Left lobe of liver (tissue), 2 donors: Measurements from ENCODE around the gene ALAD. TPM values are rescaled to one million over a fixed set of nuclear protein-coding genes. Genes with fewer than 3 reads are reported as not detected.
"Not testable (repeated sequence)": the region's sequence is repeated elsewhere in the genome, so short reads cannot be mapped to it uniquely, and the experiment has no call there.

Experiments
- ATAC-seq: fragments of 200-7000 bp; cut with Tn5 transposase; one replicate; pipeline ENCODE4 v1.9.1; 2020; ENCODE audit warnings: mild to moderate bottlenecking, moderate library complexity
- DNase-seq: peaks from one replicate; pipeline ENCODE4 v3.0.0-alpha.2; 2020; ENCODE audit warnings: low spot score
- total RNA-seq: library from RNA; stranded (reverse); gene quantifications from one replicate; pipeline ENCODE4 v1.2.1, GENCODE V29; 2021
- donor health status: DM: no; HTN: no; CAD: no; lungs with moderate emphysema.
- donor health status: DM: no; HTN: yes; CAD: no.

The ALAD gene
- total RNA-seq: 152 TPM

- ATAC-seq (peak; percentile 92), DNase-seq (peak; percentile 100)
These were observed at the start of gene ALAD for GRCh38 chr9:113401027-113401792. Gene ALAD, minus strand, starts transcription at chr9:113401284. Its CDS starts 7,725 bp downstream, at chr9:113393559.

- ATAC-seq (no peak), DNase-seq (no peak)
These were observed 48.3 kb upstream of the ALAD start for GRCh38 chr9:113449376-113449775.

- DNase-seq: no peak
- ATAC-seq: peak; percentile 90
These were observed 45.2 kb upstream of the ALAD start for GRCh38 chr9:113446323-113446740.

GRCh38 chr9:113444736-113445135 lies 43.7 kb upstream of the ALAD start:
- DNase-seq (no peak), ATAC-seq (no peak)

- ATAC-seq, DNase-seq: not testable (repeated sequence)
These were observed 36.6 kb upstream of the ALAD start for GRCh38 chr9:113437716-113438115.

GRCh38 chr9:113436728-113437515 lies 35.8 kb upstream of the ALAD start:
- ATAC-seq: no peak
- no peak for DNase-seq

GRCh38 chr9:113431191-113431590 lies 30.1 kb upstream of the ALAD start:
- ATAC-seq: no peak
- DNase-seq: no peak

- DNase-seq (no peak), ATAC-seq (no peak)
These were observed 27.1 kb upstream of the ALAD start for GRCh38 chr9:113428062-113428615.

- no peak for DNase-seq
- ATAC-seq: no peak
These were observed 26.5 kb upstream of the ALAD start for GRCh38 chr9:113427629-113428028.

GRCh38 chr9:113426701-113427100 lies 25.6 kb upstream of the ALAD start:
- DNase-seq: no peak
- no peak for ATAC-seq

- ATAC-seq: no peak
- no peak for DNase-seq
These were observed 24.0 kb upstream of the ALAD start for GRCh38 chr9:113425072-113425471.

- DNase-seq (no peak), ATAC-seq (no peak)
These were observed 20.6 kb upstream of the ALAD start for GRCh38 chr9:113421726-113422125.

- DNase-seq (no peak), ATAC-seq (no peak)
These were observed 16.3 kb upstream of the ALAD start for GRCh38 chr9:113417370-113417769.

- peak; percentile 50 for ATAC-seq
- DNase-seq: no peak
These were observed 15.2 kb upstream of the ALAD start for GRCh38 chr9:113416149-113416721.

- ATAC-seq (peak; percentile 94), DNase-seq (peak; percentile 94)
These were observed 9.3 kb upstream of the ALAD start, which contains the start of the genes C9orf43 and POLE3 for GRCh38 chr9:113410207-113410864. Gene C9orf43, plus strand, starts transcription at chr9:113410747. Its CDS starts 2,747 bp downstream, at chr9:113413494. Gene POLE3, minus strand, starts transcription at chr9:113410675. Its CDS starts 382 bp downstream, at chr9:113410293.

GRCh38 chr9:113409883-113410206 lies 8.8 kb upstream of the ALAD start:
- ATAC-seq (no peak), DNase-seq (no peak)

- DNase-seq (no peak), ATAC-seq (no peak)
These were observed 8.4 kb upstream of the ALAD start for GRCh38 chr9:113409481-113409880.

GRCh38 chr9:113406873-113407511 lies 5.9 kb upstream of the ALAD start:
- ATAC-seq (peak; percentile 65), DNase-seq (peak; percentile 74)

- not testable (repeated sequence) for ATAC-seq, DNase-seq
These were observed 5.3 kb upstream of the ALAD start for GRCh38 chr9:113406353-113406752.

GRCh38 chr9:113403646-113404045 lies 2.6 kb upstream of the ALAD start:
- ATAC-seq (no peak), DNase-seq (no peak)
